Lung (tissue), 12 donors: ENCODE measurements around the gene STXBP3. TPM values are rescaled to one million over a fixed set of nuclear protein-coding genes. Genes with fewer than 3 reads are reported as not detected.
A peak's percentile ranks its signal among the peaks of the same experiment; 100 is the strongest.

Source experiments
- ATAC-seq: fragments of 200-7000 bp; cut with Tn5 transposase; one replicate; pipeline ENCODE4 v1.9.1; 2020; ENCODE audit warnings: moderate number of reproducible peaks; ENCODE audit not compliant: insufficient read depth, low FRiP score
- DNase-seq, 3 donors: peaks; one replicate each; pipeline ENCODE4 v3.0.0-alpha.2; 2013 to 2017
- H3K27ac ChIP-seq, 2 donors: one replicate each; pipeline ENCODE4 v1.5.1; 2013; ENCODE audit warnings: mild to moderate bottlenecking in 2 of 2, moderate library complexity in 2 of 2, control low read depth in 1 of 2, inconsistent platforms in 1 of 2, low read depth in 1 of 2, low read length in 1 of 2
- H3K27me3 ChIP-seq, 3 donors: one replicate each; pipeline ENCODE4 v1.5.1; 2013; ENCODE audit warnings: low read length in 2 of 3; ENCODE audit not compliant: control insufficient read depth in 3 of 3, insufficient read depth in 3 of 3
- H3K36me3 ChIP-seq, 4 donors: one replicate each; pipeline ENCODE4 v1.5.1; 2013; ENCODE audit warnings: low read length in 4 of 4, mild to moderate bottlenecking in 1 of 4, moderate library complexity in 1 of 4; ENCODE audit not compliant: control insufficient read depth in 4 of 4, insufficient read depth in 4 of 4
- H3K4me1 ChIP-seq, 5 donors: one replicate each; pipeline ENCODE4 v1.5.1; 2013; ENCODE audit warnings: low read length in 5 of 5, mild to moderate bottlenecking in 2 of 5, moderate library complexity in 1 of 5; ENCODE audit not compliant: control insufficient read depth in 5 of 5, insufficient read depth in 5 of 5
- H3K4me3 ChIP-seq: one replicate; pipeline ENCODE4 v1.5.1; 2013; ENCODE audit warnings: mild to moderate bottlenecking, control low read depth, moderate library complexity
- H3K9ac ChIP-seq, 2 donors: one replicate each; pipeline ENCODE4 v1.5.1; 2013; ENCODE audit warnings: low read length in 2 of 2, control low read depth in 1 of 2; ENCODE audit not compliant: insufficient read depth in 1 of 2
- H3K9me3 ChIP-seq, 4 donors: one replicate each; pipeline ENCODE4 v1.5.1; 2013; ENCODE audit warnings: low read length in 3 of 4, mild to moderate bottlenecking in 1 of 4, moderate library complexity in 1 of 4; ENCODE audit not compliant: control insufficient read depth in 4 of 4, insufficient read depth in 3 of 4
- CTCF ChIP-seq: IDR thresholded peaks from 2 replicates; pipeline ENCODE4 v1.5.1; 2012; ENCODE audit warnings: mild to moderate bottlenecking; ENCODE audit errors: control extremely low read depth, extremely low read depth
- WGBS, 2 donors: extraction: QIAGEN DNeasy Blood & Tissue Kit; methylation state at CpG; one replicate each; pipeline ENCODE4 v1.1.7; 2013; 5-methylcytosine and 5-hydroxymethylcytosine counted together
- polyA plus RNA-seq, 2 donors: library from polyadenylated mRNA; stranded (reverse); fragments of 200-250 nt; gene quantifications; one replicate each; pipeline ENCODE4 v1.2.1, GENCODE V29; 2013
- total RNA-seq, 2 donors: library from RNA; depleted of rRNA in 1 of 2; stranded (reverse); fragments of >200 nt in 1 of 2; gene quantifications; one replicate each; pipeline ENCODE4 v1.2.1, GENCODE V29; 2014 to 2021
- donor health status: control.
- donor health status: control.
- donor health status: Bipolar disorder and iron deficiency.
- donor health status: healthy.
- donor health status: DM: yes; HTN: yes; CAD: no.

Gene STXBP3
- total and polyA plus RNA-seq, 4 donors = 33.6 to 83.6 (median 40.0) TPM

- H3K9ac ChIP-seq = no peak overlapping the region
- H3K4me3 ChIP-seq = no peak overlapping the region
- ATAC-seq (no peak), DNase-seq (no peak)
- H3K36me3 ChIP-seq = no peaks in the 10 kb centered on the region
- H3K27me3 ChIP-seq = no peaks in the 10 kb centered on the region
- 44 to 60% methylated on average over 1 of the region's 1 CpG for WGBS, 2 donors
- H3K4me1 ChIP-seq = no peaks in the 10 kb centered on the region
- no peak for TF ChIP-seq CTCF
- H3K9me3 ChIP-seq = no peaks in the 10 kb centered on the region
- H3K27ac ChIP-seq = no peak overlapping the region
Observed at GRCh38 chr1:108841703-108842102, 95.2 kb downstream of the STXBP3 start.

GRCh38 chr1:108842525-108843181, 96.2 kb downstream of the STXBP3 start:
- TF ChIP-seq CTCF = no peak
- Histone ChIP-seq H3K27ac (no peak overlapping the region), H3K9me3 (no peaks in the 10 kb centered on the region), H3K27me3 (no peaks in the 10 kb centered on the region), H3K9ac (no peak overlapping the region), H3K4me3 (no peak overlapping the region), H3K4me1 (no peaks in the 10 kb centered on the region), H3K36me3 (no peaks in the 10 kb centered on the region)
- no peak for DNase-seq
- 76 to 88% methylated on average over 3 of the region's 3 CpGs for WGBS, 2 donors
- no peak for ATAC-seq

- H3K36me3 ChIP-seq = no peaks in the 10 kb centered on the region
- 75 to 77% methylated on average over 3 of the region's 3 CpGs for WGBS, 2 donors
- no peaks in the 10 kb centered on the region for H3K27me3 ChIP-seq
- H3K4me3 ChIP-seq = no peak overlapping the region
- ATAC-seq (no peak), DNase-seq (peak in 2 of 3 donors; percentile 49 to 51)
- no peaks in the 10 kb centered on the region for H3K4me1 ChIP-seq
- no peaks in the 10 kb centered on the region for H3K9me3 ChIP-seq
- H3K9ac ChIP-seq = no peak overlapping the region
- no peak for TF ChIP-seq CTCF
- H3K27ac ChIP-seq = no peak overlapping the region
Observed at GRCh38 chr1:108843390-108844137, 97.1 kb downstream of the STXBP3 start.
